ENCODE data around the gene ATXN7L2. TPM values are rescaled to one million over a fixed set of nuclear protein-coding genes. Genes with fewer than 3 reads are reported as not detected.

The ATXN7L2 gene
- total and polyA plus RNA-seq, 4 donors: 0.61 to 1.7 (median 1.3) TPM

- Histone ChIP-seq H3K4me3 (ENCODE audit: low read depth in 1 of 3, low read length in 3 of 3) (no peak overlapping the region), H3K27me3 (ENCODE audit: control insufficient read depth in 4 of 4, insufficient read depth in 4 of 4, low read length in 3 of 4) (no peaks in the 10 kb centered on the region), H3K9me3 (ENCODE audit: control insufficient read depth in 4 of 4, low read length in 3 of 4) (no peaks in the 10 kb centered on the region), H3K27ac (ENCODE audit: low read depth in 1 of 2, low read length in 2 of 2) (no peak overlapping the region), H3K4me1 (ENCODE audit: control insufficient read depth in 4 of 4, insufficient read depth in 4 of 4, low read length in 3 of 4) (peaks cover under 1% of the 10 kb centered on the region in 4 donors), H3K9ac (ENCODE audit: low read depth in 1 of 2, low read length in 2 of 2) (no peak overlapping the region), H3K36me3 (ENCODE audit: control insufficient read depth in 4 of 4, insufficient read depth in 3 of 4, low read depth in 1 of 4, low read length in 3 of 4) (peaks cover 0 to 3% (median under 1%) of the 10 kb centered on the region in 4 donors)
- no peak for DNase-seq (ENCODE audit: low spot score)
- 78% methylated on average over 6 of the region's 6 CpGs for WGBS
- no peak for TF ChIP-seq HNF4G (IDR thresholded peaks at IDR 0.05)
- TF ChIP-seq FOXA1 (IDR thresholded peaks at IDR 0.05): no peak
- no peak for TF ChIP-seq FOXA2 (IDR thresholded peaks at IDR 0.05)
- no peak for TF ChIP-seq TAF1 (conservative IDR thresholded peaks at IDR 0.05)
- TF ChIP-seq JUND (IDR thresholded peaks at IDR 0.05): no peak
- TF ChIP-seq SP1 (IDR thresholded peaks at IDR 0.05): no peak
- TF ChIP-seq EGR1 (IDR thresholded peaks at IDR 0.05; ENCODE audit: low read depth in 2 of 2): no peak
- no peak for TF ChIP-seq CTCF (IDR thresholded peaks at IDR 0.05; ENCODE audit: low read depth, low read length, missing input control)
- no peak for TF ChIP-seq REST (IDR thresholded peaks at IDR 0.05)
- no peak for TF ChIP-seq ATF3 (IDR thresholded peaks at IDR 0.05)
- no peak for TF ChIP-seq GABPA (IDR thresholded peaks at IDR 0.05 in 1 of 2, conservative IDR thresholded peaks at IDR 0.05 in 1 of 2)
- TF ChIP-seq ZBTB33 (IDR thresholded peaks at IDR 0.05): no peak
- TF ChIP-seq MAX (IDR thresholded peaks at IDR 0.05): no peak
- no peak for TF ChIP-seq RAD21 (IDR thresholded peaks at IDR 0.05)
- TF ChIP-seq NR2F2 (IDR thresholded peaks at IDR 0.05): no peak
- no peak for TF ChIP-seq HNF4A (conservative IDR thresholded peaks at IDR 0.05)
- TF ChIP-seq YY1 (IDR thresholded peaks at IDR 0.05): no peak
- no peak for TF ChIP-seq RXRA (IDR thresholded peaks at IDR 0.05)
These were observed 5.9 kb upstream of the ATXN7L2 start for GRCh38 chr1:109477821-109478220.

Data from liver (tissue), 9 donors.